HCT116 (cell line): Measurements from ENCODE around the gene NACC2. TPM values are rescaled to one million over a fixed set of nuclear protein-coding genes. Genes with fewer than 3 reads are reported as not detected.

Source experiments
- ATAC-seq: fragments of 200-7000 bp; cut with Tn5 transposase; 2 replicates; pipeline ENCODE4 v1.9.1; 2020; ENCODE audit warnings: mild to moderate bottlenecking, moderate library complexity
- BruUV-seq: library from RNA; stranded (reverse); fragments of 400-500 nt; replicated peaks from 2 replicates; lab custom pipeline; 2021; lab: Mats Ljungman, UMichigan
- CTCF ChIA-PET: fragments of 300-600 bp; sonication (Branson Sonifier 250); formaldehyde crosslinking; loops from one replicate; lab custom pipeline; 2021; ENCODE audit warnings: antibody characterized with exemption; lab: Charles Lee
- POLR2A ChIA-PET: fragments of 300-600, 350-600 bp; sonication (Branson Sonifier 250); formaldehyde crosslinking; loops from one replicate; lab custom pipeline; 2021; ENCODE audit warnings: antibody characterized with exemption; lab: Charles Lee
- RAD21 ChIA-PET, 2 experiments: fragments of 300-600 bp; sonication (Branson Sonifier 250); formaldehyde crosslinking; loops; one replicate each; lab custom pipeline; 2023; ENCODE audit warnings: low total read pairs in 2 of 2; ENCODE audit not compliant: uncharacterized antibody in 2 of 2, unreplicated experiment in 2 of 2, low non-redundant PET in 1 of 2; lab: Charles Lee
- DNase-seq: peaks from one replicate; pipeline ENCODE4 v3.0.0-alpha.2; 2010; ENCODE audit warnings: low read depth, low spot score
- H2AFZ ChIP-seq: fragments of 200-600 bp; shearing (Covaris generic), sonication (generic); 2 replicates; pipeline ENCODE4 v1.6.1; 2017; ENCODE audit warnings: low read depth, mixed run types, mixed read lengths, antibody characterized with exemption, low read length; ENCODE audit not compliant: poor library complexity, severe bottlenecking
- H3K27ac ChIP-seq: 2 replicates; pipeline ENCODE4 v1.5.1; 2012; ENCODE audit warnings: low read depth, low read length
- H3K27me3 ChIP-seq: fragments of 200-600 bp; sonication (generic); 2 replicates; pipeline ENCODE4 v1.6.1; 2016; ENCODE audit warnings: mixed run types, low read length, mixed read lengths; ENCODE audit not compliant: insufficient read depth
- H3K36me3 ChIP-seq, 2 experiments: fragments of 200-500 bp in 1 of 2; fragments of 200-600 bp in 1 of 2; sonication (Bioruptor generic) in 1 of 2; sonication (generic) in 1 of 2; 2 replicates each; pipeline versions ENCODE4 v1.5.1 to v1.6.1; 2014 to 2016; ENCODE audit warnings: low read length in 2 of 2, inconsistent platforms in 1 of 2, mixed read lengths in 1 of 2, mixed run types in 1 of 2; ENCODE audit not compliant: insufficient read depth in 2 of 2, control insufficient read depth in 1 of 2
- H3K4me1 ChIP-seq, 2 experiments: fragments of 200-600 bp in 1 of 2; sonication (generic) in 1 of 2; 2 replicates each; pipeline versions ENCODE4 v1.5.1 to v1.6.1; 2012 to 2017; ENCODE audit warnings: low read length in 2 of 2, inconsistent platforms in 1 of 2, mild to moderate bottlenecking in 1 of 2, mixed read lengths in 1 of 2, mixed run types in 1 of 2, moderate library complexity in 1 of 2; ENCODE audit not compliant: insufficient read depth in 2 of 2, control insufficient read depth in 1 of 2
- H3K4me2 ChIP-seq: fragments of 200-600 bp; sonication (generic); 2 replicates; pipeline ENCODE4 v1.6.1; 2017; ENCODE audit warnings: mixed run types, low read length, mixed read lengths
- H3K4me3 ChIP-seq, 2 experiments: fragments of 200-600 bp in 1 of 2; sonication (generic) in 1 of 2; replicated peaks in 1 of 2; 2 replicates each; pipeline ENCODE4 v1.5.1; 2011 to 2016; ENCODE audit warnings: low read length in 2 of 2, control low read depth in 1 of 2, low read depth in 1 of 2, mild to moderate bottlenecking in 1 of 2, mixed read lengths in 1 of 2, mixed run types in 1 of 2
- H3K79me2 ChIP-seq: fragments of 200-600 bp; sonication (generic); 2 replicates; pipeline ENCODE4 v1.6.1; 2017; ENCODE audit warnings: mild to moderate bottlenecking, mixed run types, low read length, moderate library complexity, mixed read lengths; ENCODE audit not compliant: insufficient read depth
- H3K9ac ChIP-seq: fragments of 200-600 bp; sonication (generic); 2 replicates; pipeline ENCODE4 v1.6.1; 2016; ENCODE audit warnings: low read length, mixed read lengths
- H3K9me2 ChIP-seq: fragments of 200-600 bp; sonication (generic), shearing (Covaris generic); 2 replicates; pipeline ENCODE4 v1.6.1; 2017; ENCODE audit warnings: mixed run types, mild to moderate bottlenecking, moderate library complexity; ENCODE audit not compliant: insufficient read depth
- H3K9me3 ChIP-seq, 2 experiments: fragments of 200-500 bp in 1 of 2; fragments of 200-600 bp in 1 of 2; sonication (Bioruptor generic) in 1 of 2; sonication (generic) in 1 of 2; 2 replicates each; pipeline ENCODE4 v1.6.1; 2014 to 2017; ENCODE audit warnings: low read length in 2 of 2, mixed read lengths in 2 of 2, inconsistent platforms in 1 of 2, low read depth in 1 of 2, mild to moderate bottlenecking in 1 of 2, mixed run types in 1 of 2, moderate library complexity in 1 of 2; ENCODE audit not compliant: control insufficient read depth in 1 of 2, insufficient read depth in 1 of 2
- H4K20me1 ChIP-seq: fragments of 200-600 bp; sonication (generic), shearing (Covaris generic); 2 replicates; pipeline ENCODE4 v1.6.1; 2017; ENCODE audit warnings: mixed run types, mild to moderate bottlenecking, moderate library complexity; ENCODE audit not compliant: insufficient read depth
- ATF3 ChIP-seq: IDR thresholded peaks from 2 replicates; pipeline ENCODE4 v1.6.1; 2012
- CBX3 ChIP-seq: IDR thresholded peaks from 2 replicates; pipeline ENCODE4 v1.6.1; 2012; ENCODE audit warnings: low read depth
- CEBPB ChIP-seq: IDR thresholded peaks from 2 replicates; pipeline ENCODE4 v1.6.1; 2012; ENCODE audit warnings: low read depth
- EGR1 ChIP-seq: IDR thresholded peaks from 2 replicates; pipeline ENCODE4 v1.6.1; 2012; ENCODE audit warnings: low read depth
- ELF1 ChIP-seq: IDR thresholded peaks from 2 replicates; pipeline ENCODE4 v1.6.1; 2012; ENCODE audit warnings: low read depth, borderline replicate concordance
- EZH2 ChIP-seq: fragments of 200-600 bp; sonication (generic); IDR thresholded peaks from 2 replicates; pipeline ENCODE4 v1.6.1; 2017; ENCODE audit warnings: antibody characterized with exemption, mixed run types
- RAD21 ChIP-seq: IDR thresholded peaks from 2 replicates; pipeline ENCODE4 v1.6.1; 2012; ENCODE audit warnings: low read depth, mild to moderate bottlenecking
- REST ChIP-seq: IDR thresholded peaks from 2 replicates; pipeline ENCODE4 v1.6.1; 2012; ENCODE audit warnings: low read depth
- SIN3A ChIP-seq: IDR thresholded peaks from 2 replicates; pipeline ENCODE4 v1.6.1; 2012; ENCODE audit warnings: low read depth
- SRF ChIP-seq: IDR thresholded peaks from 2 replicates; pipeline ENCODE4 v1.6.1; 2012; ENCODE audit warnings: low read depth
- TCF7L2 ChIP-seq: IDR thresholded peaks from 2 replicates; pipeline ENCODE4 v1.7.0; 2011; ENCODE audit warnings: borderline replicate concordance, inconsistent platforms; ENCODE audit not compliant: insufficient read depth, insufficient read length; ENCODE audit errors: extremely low read depth
- YY1 ChIP-seq: IDR thresholded peaks from 2 replicates; pipeline ENCODE4 v1.6.1; 2011; ENCODE audit warnings: low read length, low read depth, moderate library complexity, mild to moderate bottlenecking; ENCODE audit not compliant: insufficient replicate concordance; ENCODE audit errors: extremely low read depth
- ZBTB33 ChIP-seq: IDR thresholded peaks from 2 replicates; pipeline ENCODE4 v1.6.1; 2011; ENCODE audit warnings: mild to moderate bottlenecking, low read length, moderate library complexity; ENCODE audit not compliant: insufficient replicate concordance; ENCODE audit errors: extremely low read depth
- ZFX ChIP-seq: fragments of 450-650 bp; IDR thresholded peaks from 2 replicates; pipeline ENCODE4 v1.6.1; 2017
- intact Hi-C: fragments of 100-400 bp; cut with micrococcal nuclease; formaldehyde crosslinking; loops from 2 replicates; pipeline ENCODE4 v1.10.0; 2022
- total RNA-seq: library from RNA; stranded (reverse); gene quantifications from one replicate; pipeline ENCODE4 v1.2.1, GENCODE V29; 2021; ENCODE audit not compliant: unreplicated experiment

The NACC2 gene
- total RNA-seq, 1 experiment from 2014 or later = 27.8 TPM

GRCh38 chr9:136086951-136087740 lies 7.9 kb downstream of the NACC2 start:
- no peak overlapping the region for H3K27ac ChIP-seq
- CTCF ChIA-PET = no interaction called here

More at GRCh38 chr9:136086951-136087740, 7.9 kb downstream of the NACC2 start:
- ChIA-PET POLR2A (no interaction called here), RAD21 (no interaction called here)
- intact Hi-C loops = loop anchor here (5.0 kb wide), 1 partner anchor 140 kb away; no protein-coding TSS in a partner anchor
- DNase-seq (no peak), ATAC-seq (no peak)
- no peaks in the 10 kb centered on the region for H3K9me2 ChIP-seq
- H3K4me2 ChIP-seq = no peak overlapping the region
- H3K79me2 ChIP-seq = peaks cover 99% of the 10 kb centered on the region
- H3K27me3 ChIP-seq = no peaks in the 10 kb centered on the region
- no peak for TF ChIP-seq EZH2
- TF ChIP-seq ELF1 = no peak
- TF ChIP-seq TCF7L2 = no peak
- no peak for TF ChIP-seq EGR1
- TF ChIP-seq YY1 = no peak
- no peak for TF ChIP-seq SIN3A
- no peak for TF ChIP-seq ATF3
- no peak for TF ChIP-seq CEBPB
- no peak for TF ChIP-seq CBX3
- no peak for TF ChIP-seq ZFX
- TF ChIP-seq ZBTB33 = no peak
- no peak for TF ChIP-seq RAD21
- no peak for TF ChIP-seq SRF
- TF ChIP-seq REST = no peak
- H3K4me3 ChIP-seq = no peak overlapping the region
- peaks cover 18 to 24% of the 10 kb centered on the region in 2 experiments; a peak in 3 of 4 replicates for H3K4me1 ChIP-seq
- no peak overlapping the region for H3K9ac ChIP-seq
- peaks cover 0 to under 1% of the 10 kb centered on the region in 2 experiments; a peak in 1 of 4 replicates for H3K36me3 ChIP-seq
- no peaks in the 10 kb centered on the region for H3K9me3 ChIP-seq
- no TSS peak for BruUV-seq
- no peaks in the 10 kb centered on the region for H4K20me1 ChIP-seq
- no peak overlapping the region for H2AFZ ChIP-seq
